RWPE2 (cell line): ENCODE measurements around the gene IGHMBP2.
"Not testable (repeated sequence)": the region's sequence is repeated elsewhere in the genome, so short reads cannot be mapped to it uniquely, and the experiment has no call there.

ENCODE experiments used
- ATAC-seq: fragments of 200-7000 bp; cut with Tn5 transposase; 3 replicates; pipeline ENCODE4 v1.9.1; 2021; ENCODE audit warnings: low read depth
- DNase-seq: peaks from one replicate; pipeline ENCODE4 v3.0.0-alpha.2; 2020; ENCODE audit warnings: low spot score
- H3K27ac ChIP-seq: fragments of 450-650 bp; 2 replicates; pipeline ENCODE4 v1.5.1; 2017; ENCODE audit warnings: mild to moderate bottlenecking; ENCODE audit not compliant: poor library complexity, severe bottlenecking
- H3K27me3 ChIP-seq: fragments of 250-450 bp; sonication (Bioruptor Pico); 2 replicates; pipeline ENCODE4 v1.5.1; 2021; ENCODE audit warnings: mild to moderate bottlenecking, moderate library complexity; ENCODE audit not compliant: insufficient read depth, poor library complexity, severe bottlenecking
- H3K36me3 ChIP-seq: fragments of 250-450 bp; sonication (Bioruptor Pico); 2 replicates; pipeline ENCODE4 v1.5.1; 2020; ENCODE audit warnings: low read depth, mild to moderate bottlenecking, moderate library complexity
- H3K4me1 ChIP-seq: fragments of 250-450 bp; sonication (Bioruptor Pico); 2 replicates; pipeline ENCODE4 v1.5.1; 2021; ENCODE audit warnings: mild to moderate bottlenecking, moderate library complexity; ENCODE audit not compliant: insufficient read depth, poor library complexity, severe bottlenecking
- H3K4me3 ChIP-seq: fragments of 250-450 bp; sonication (Bioruptor Pico); 2 replicates; pipeline ENCODE4 v1.5.1; 2021; ENCODE audit warnings: mild to moderate bottlenecking, moderate library complexity; ENCODE audit not compliant: severe bottlenecking
- H3K9me3 ChIP-seq: fragments of 250-450 bp; sonication (Bioruptor Pico); 2 replicates; pipeline ENCODE4 v1.5.1; 2021; ENCODE audit warnings: mild to moderate bottlenecking, moderate library complexity; ENCODE audit not compliant: severe bottlenecking
- CTCF ChIP-seq: fragments of 450-650 bp; IDR thresholded peaks from one replicate; pipeline ENCODE4 v1.5.1; 2017; ENCODE audit warnings: mild to moderate bottlenecking, moderate library complexity; ENCODE audit not compliant: poor library complexity, severe bottlenecking

IGHMBP2 gene

GRCh38 chr11:68880851-68881250 is 22.8 kb upstream of the IGHMBP2 start:
- no peak overlapping the region for H3K4me3 ChIP-seq
- no peaks in the 10 kb centered on the region for H3K4me1 ChIP-seq
- ATAC-seq = no peak
- H3K9me3 ChIP-seq = no peaks in the 10 kb centered on the region
- TF ChIP-seq CTCF = no peak
- H3K36me3 ChIP-seq = no peaks in the 10 kb centered on the region
- no peak overlapping the region for H3K27ac ChIP-seq
- DNase-seq = no peak
- H3K27me3 ChIP-seq = no peaks in the 10 kb centered on the region

GRCh38 chr11:68881320-68881719 is 22.4 kb upstream of the IGHMBP2 start:
- Histone ChIP-seq H3K9me3 (no peaks in the 10 kb centered on the region), H3K27ac (no peak overlapping the region), H3K27me3 (no peaks in the 10 kb centered on the region), H3K36me3 (no peaks in the 10 kb centered on the region), H3K4me1 (no peaks in the 10 kb centered on the region), H3K4me3 (no peak overlapping the region)
- ATAC-seq (no peak), DNase-seq (no peak)
- no peak for TF ChIP-seq CTCF

GRCh38 chr11:68882391-68882790 is 21.3 kb upstream of the IGHMBP2 start:
- no peaks in the 10 kb centered on the region for H3K9me3 ChIP-seq
- H3K4me3 ChIP-seq = no peak overlapping the region
- no peaks in the 10 kb centered on the region for H3K36me3 ChIP-seq
- no peaks in the 10 kb centered on the region for H3K27me3 ChIP-seq
- TF ChIP-seq CTCF = no peak
- no peaks in the 10 kb centered on the region for H3K4me1 ChIP-seq
- no peak for DNase-seq
- H3K27ac ChIP-seq = no peak overlapping the region
- no peak for ATAC-seq

- not testable (repeated sequence) for H3K27me3 ChIP-seq, H3K36me3 ChIP-seq, H3K27ac ChIP-seq, H3K4me1 ChIP-seq, ATAC-seq, DNase-seq, H3K4me3 ChIP-seq, H3K9me3 ChIP-seq
Measured at GRCh38 chr11:68884827-68885226, 18.9 kb upstream of the IGHMBP2 start.

- no peak overlapping the region for H3K27ac ChIP-seq
- ATAC-seq = no peak
Measured at GRCh38 chr11:68889948-68890446, 13.7 kb upstream of the IGHMBP2 start.

More at GRCh38 chr11:68889948-68890446, 13.7 kb upstream of the IGHMBP2 start:
- no peaks in the 10 kb centered on the region for H3K4me1 ChIP-seq
- no peaks in the 10 kb centered on the region for H3K27me3 ChIP-seq
- peaks cover 37% of the 10 kb centered on the region for H3K36me3 ChIP-seq
- DNase-seq = no peak
- TF ChIP-seq CTCF = peak; percentile 30
- no peak overlapping the region for H3K4me3 ChIP-seq
- no peaks in the 10 kb centered on the region for H3K9me3 ChIP-seq
